Right forelimb (tissue), 1 donor: ENCODE measurements around the gene GRIP2.

Source experiments
- DNase-seq: peaks from one replicate; pipeline ENCODE4 v3.0.0-alpha.2; 2018

Gene GRIP2

DNA sequence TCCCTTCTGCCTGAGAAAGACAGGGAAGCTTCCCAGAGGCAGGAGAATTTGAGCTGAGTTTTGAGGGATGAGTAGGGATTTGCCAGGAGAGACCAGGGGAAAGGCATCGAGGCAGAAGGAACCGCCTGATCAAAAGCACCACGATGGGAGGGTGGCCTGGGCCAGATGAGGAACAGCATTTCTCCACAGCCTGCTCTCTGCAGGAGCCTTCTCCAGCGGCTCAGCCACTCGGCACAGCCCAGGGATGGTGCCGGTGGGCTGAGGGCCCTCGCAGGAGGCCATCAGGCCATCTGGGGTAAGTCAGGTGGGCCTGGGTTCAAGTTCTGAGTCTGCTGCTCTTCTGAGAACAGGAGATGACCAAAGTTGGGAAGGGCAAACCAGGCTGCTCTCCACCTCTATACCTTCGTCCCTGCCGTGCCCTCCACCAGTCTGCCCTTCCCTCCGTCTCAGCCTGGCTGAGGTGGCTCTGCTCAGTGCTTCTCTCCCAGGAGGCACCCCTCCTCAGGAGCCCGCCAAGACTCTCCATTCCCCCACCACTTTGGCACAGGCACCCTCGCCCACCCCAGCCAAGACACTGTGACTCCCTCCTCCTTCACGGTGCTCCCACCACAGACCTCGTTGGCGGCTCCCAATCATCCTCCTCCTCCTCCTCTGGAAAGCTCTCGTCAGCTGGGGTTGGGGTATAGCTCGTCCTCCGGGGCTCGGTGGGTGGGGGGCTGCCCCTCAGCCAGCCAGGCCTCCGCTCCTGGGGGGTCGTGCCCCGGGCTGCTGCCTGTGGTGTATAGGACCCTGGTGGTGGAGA is 34.9 kb downstream of the GRIP2 start:
- peak; percentile 24 for DNase-seq

GRCh38 chr3:14503706-14504065 is 36.5 kb downstream of the GRIP2 start:
- DNase-seq, result no peak

GRCh38 chr3:14503033-14503705 is 37.0 kb downstream of the GRIP2 start:
- no peak for DNase-seq

GRCh38 chr3:14502472-14502871 is 37.7 kb downstream of the GRIP2 start:
- no peak for DNase-seq

DNA sequence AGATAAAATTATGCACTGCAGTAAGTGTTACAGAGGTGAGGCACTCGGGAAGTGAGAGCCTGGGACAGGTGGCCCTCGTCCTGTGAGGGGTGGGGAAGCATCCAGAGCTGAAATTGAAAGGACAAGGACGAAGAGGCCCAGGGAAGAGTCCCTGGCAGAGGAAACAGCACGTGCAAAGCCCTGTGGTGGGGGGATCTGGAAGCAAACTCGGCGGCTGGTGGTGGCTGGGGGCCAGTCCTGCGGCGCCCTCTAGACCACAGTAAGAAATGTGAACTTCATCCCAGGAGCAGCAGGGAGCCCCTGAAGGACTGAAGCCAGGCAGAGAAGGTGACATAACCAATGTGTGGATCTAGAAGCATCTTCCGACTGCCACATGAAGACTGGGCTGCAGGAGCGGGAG is 42.8 kb downstream of the GRIP2 start:
- DNase-seq, result no peak

- no peak for DNase-seq
Observed at GRCh38 chr3:14496351-14496750, 43.8 kb downstream of the GRIP2 start.

GRCh38 chr3:14494973-14495300 is 45.2 kb downstream of the GRIP2 start:
- no peak for DNase-seq

- DNase-seq, result no peak
Observed at GRCh38 chr3:14494279-14494972, 45.7 kb downstream of the GRIP2 start.

GRCh38 chr3:14492948-14493881 is 46.9 kb downstream of the GRIP2 start:
- no peak for DNase-seq

GRCh38 chr3:14491396-14492190 is 48.5 kb downstream of the GRIP2 start:
- DNase-seq, result no peak

DNA sequence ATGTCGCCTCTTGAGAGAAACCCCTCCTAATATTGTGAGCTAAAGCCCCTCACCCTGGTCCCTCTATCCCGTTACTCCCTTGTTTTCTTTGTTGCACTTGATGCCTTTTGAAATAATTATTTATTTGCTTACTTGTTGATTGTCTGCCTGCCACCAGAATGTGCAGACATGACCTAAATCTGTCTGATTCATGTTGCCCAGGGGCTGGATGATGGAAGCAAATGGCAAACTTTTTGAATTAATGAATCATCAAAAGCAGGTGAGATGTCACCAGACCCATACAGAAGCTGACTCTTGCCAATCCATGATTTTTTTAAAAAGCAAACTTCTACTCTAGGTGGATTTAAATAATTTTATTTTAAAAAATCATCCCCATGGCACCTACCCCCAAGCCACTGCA is 49.3 kb downstream of the GRIP2 start:
- no peak for DNase-seq

DNA sequence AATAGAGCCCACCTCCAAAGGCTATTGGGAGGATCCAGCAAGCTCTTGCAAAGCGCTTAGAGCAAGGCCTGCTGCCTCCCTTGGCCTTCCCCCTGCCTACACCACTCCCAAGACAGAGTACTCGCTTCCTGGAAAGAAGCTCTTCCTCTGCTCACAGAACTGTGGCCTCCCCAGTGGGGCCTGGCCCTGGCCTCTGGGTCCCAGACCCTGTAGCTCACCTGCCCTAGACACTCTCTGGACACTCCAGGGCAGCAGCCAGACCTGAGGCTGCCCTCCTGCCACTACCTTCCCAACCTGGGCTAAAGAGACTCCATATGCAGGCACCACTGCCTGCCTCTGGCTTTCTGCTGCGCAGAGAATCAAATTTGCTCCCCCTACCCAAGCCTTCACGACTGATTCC is 49.9 kb downstream of the GRIP2 start:
- no peak for DNase-seq

DNA sequence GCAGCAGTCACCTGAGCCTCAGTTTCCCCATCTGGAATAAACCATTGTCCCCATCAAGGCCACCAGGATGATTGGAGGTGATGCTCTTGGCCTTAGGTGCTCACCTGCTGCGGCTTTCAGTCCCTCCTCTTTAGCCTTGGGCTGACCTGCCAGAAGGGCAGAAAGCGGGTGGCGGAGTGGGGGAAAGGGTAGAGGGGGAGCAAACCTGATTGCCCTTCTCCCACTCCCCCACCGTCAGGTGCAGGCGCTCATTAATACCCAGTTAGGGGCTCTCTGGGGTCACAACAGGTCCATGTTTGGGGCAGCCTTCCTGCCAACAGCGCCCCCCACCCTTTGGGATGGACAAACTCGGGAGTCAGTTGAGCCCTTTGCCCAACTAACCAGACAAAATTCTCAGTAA is 50.5 kb downstream of the GRIP2 start:
- DNase-seq, result no peak

- DNase-seq, result no peak
Observed at GRCh38 chr3:14488286-14489041, 51.7 kb downstream of the GRIP2 start.

- DNase-seq, result no peak
Observed at GRCh38 chr3:14487821-14488220, 52.3 kb downstream of the GRIP2 start.

GRCh38 chr3:14487086-14487485 is 53.1 kb downstream of the GRIP2 start:
- no peak for DNase-seq

- DNase-seq, result no peak
Observed at GRCh38 chr3:14486460-14486859, 53.7 kb downstream of the GRIP2 start.

DNA sequence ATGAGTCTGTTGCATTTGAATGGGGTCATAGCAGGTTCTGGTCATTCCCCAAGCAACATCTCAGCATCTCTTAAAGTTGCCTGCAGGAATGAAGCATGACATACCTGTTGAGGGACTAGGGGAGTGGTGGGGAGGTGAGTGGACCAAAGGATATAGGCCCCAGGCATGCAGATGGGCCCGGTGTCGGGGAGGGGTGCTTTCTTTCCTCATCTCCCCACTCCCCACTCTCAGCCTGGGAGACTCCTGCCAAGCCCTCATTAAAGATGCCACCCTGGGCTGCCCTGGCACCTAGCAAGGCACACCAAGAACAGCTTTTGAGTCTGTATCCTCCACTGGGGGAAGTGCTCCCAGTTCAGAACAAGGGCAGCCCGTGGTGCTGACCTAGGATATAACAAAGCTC is 54.2 kb downstream of the GRIP2 start:
- no peak for DNase-seq

GRCh38 chr3:14484741-14485140 is 55.4 kb downstream of the GRIP2 start:
- DNase-seq, result no peak

GRCh38 chr3:14483286-14483685 is 56.9 kb downstream of the GRIP2 start:
- DNase-seq, result no peak

GRCh38 chr3:14482271-14482721 is 57.8 kb downstream of the GRIP2 start:
- DNase-seq, result no peak
